ENCODE data around the gene RAP2C. TPM values are rescaled to one million over a fixed set of nuclear protein-coding genes. Genes with fewer than 3 reads are reported as not detected.

RAP2C gene
- total RNA-seq, 2 donors from 2014 or later: 18.6 to 27.3 TPM

DNA sequence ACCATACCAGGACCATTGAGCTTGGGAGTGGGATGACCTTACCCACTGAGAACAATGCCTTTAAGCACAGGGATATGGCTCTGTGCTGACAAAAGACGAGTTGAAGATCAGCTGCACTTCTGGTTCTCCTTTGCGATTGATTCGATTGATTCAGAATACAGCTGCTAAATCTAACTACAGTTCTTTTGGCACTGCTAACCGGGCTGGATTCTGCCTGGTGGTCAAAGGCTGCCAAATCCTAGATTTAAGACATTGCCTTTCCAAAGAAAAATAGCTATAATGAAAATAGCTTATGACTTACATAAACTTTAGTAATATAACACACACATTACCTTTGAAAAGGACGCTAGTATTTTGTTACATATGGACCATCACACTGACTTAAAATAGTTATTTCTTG, 18.3 kb downstream of the RAP2C start:
- TF ChIP-seq, protein P1, sequence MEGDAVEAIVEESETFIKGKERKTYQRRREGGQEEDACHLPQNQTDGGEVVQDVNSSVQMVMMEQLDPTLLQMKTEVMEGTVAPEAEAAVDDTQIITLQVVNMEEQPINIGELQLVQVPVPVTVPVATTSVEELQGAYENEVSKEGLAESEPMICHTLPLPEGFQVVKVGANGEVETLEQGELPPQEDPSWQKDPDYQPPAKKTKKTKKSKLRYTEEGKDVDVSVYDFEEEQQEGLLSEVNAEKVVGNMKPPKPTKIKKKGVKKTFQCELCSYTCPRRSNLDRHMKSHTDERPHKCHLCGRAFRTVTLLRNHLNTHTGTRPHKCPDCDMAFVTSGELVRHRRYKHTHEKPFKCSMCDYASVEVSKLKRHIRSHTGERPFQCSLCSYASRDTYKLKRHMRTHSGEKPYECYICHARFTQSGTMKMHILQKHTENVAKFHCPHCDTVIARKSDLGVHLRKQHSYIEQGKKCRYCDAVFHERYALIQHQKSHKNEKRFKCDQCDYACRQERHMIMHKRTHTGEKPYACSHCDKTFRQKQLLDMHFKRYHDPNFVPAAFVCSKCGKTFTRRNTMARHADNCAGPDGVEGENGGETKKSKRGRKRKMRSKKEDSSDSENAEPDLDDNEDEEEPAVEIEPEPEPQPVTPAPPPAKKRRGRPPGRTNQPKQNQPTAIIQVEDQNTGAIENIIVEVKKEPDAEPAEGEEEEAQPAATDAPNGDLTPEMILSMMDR (IDR thresholded peaks at IDR 0.05): no peak
- intact Hi-C loops (cut with DNase I): no loop called here
- Histone ChIP-seq H3K9ac (ENCODE audit: low read depth in 2 of 2, low read length in 2 of 2) (no peak overlapping the region), H3K27me3 (no peaks in the 10 kb centered on the region), H3K27ac (no peak overlapping the region), H3K4me1 (no peaks in the 10 kb centered on the region), H3K36me3 (no peaks in the 10 kb centered on the region), H3K4me3 (no peak overlapping the region), H3K9me3 (no peaks in the 10 kb centered on the region)
- no peak for DNase-seq

- Histone ChIP-seq H3K27ac (no peak overlapping the region), H3K4me1 (no peaks in the 10 kb centered on the region), H3K4me3 (no peak overlapping the region), H3K27me3 (no peaks in the 10 kb centered on the region), H3K9ac (ENCODE audit: low read depth in 2 of 2, low read length in 2 of 2) (no peak overlapping the region), H3K9me3 (no peaks in the 10 kb centered on the region), H3K36me3 (no peaks in the 10 kb centered on the region)
- TF ChIP-seq, protein P1 (IDR thresholded peaks at IDR 0.05): no peak
- intact Hi-C loops (cut with DNase I): no loop called here
- DNase-seq: no peak
These were observed 19.3 kb downstream of the RAP2C start for GRCh38 chrX:132199941-132200340.

DNA sequence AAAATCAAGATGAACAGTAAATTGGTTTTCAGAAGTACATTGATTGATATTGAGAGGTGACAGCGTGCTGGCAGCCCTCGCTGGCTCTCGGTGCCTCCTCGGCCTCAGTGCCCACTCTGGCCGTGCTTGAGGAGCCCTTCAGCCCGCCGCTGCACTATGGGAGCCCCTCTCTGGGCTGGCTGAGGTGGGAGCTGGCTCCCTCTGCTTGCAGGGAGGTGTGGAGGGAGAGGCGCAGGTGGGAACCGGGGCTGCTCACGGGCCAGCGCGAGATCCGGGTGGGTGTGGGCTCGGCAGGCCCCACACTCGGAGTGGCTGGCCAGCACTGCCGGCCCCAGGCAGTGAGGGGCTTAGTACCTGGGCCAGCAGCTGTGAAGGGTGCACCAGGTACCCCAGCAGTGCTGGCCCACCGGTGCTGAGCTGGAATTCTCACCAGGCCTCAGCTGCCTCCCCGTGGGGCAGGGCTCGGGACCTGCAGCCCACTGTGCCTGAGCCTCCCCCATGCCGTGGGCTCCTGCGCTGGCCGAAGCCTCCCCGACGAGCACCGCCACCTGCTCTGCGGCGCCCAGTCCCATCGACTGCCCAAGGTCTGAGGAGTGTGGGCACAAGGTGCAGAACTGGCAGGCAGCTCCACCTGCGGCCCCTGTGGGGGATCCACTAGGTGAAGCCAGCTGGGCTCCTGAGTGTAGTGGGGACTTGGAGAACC, 25.2 kb downstream of the RAP2C start:
- TF ChIP-seq, protein P1 (IDR thresholded peaks at IDR 0.05): no peak
- no peaks in the 10 kb centered on the region for H3K4me1 ChIP-seq
- H3K9me3 ChIP-seq: no peaks in the 10 kb centered on the region
- no peaks in the 10 kb centered on the region for H3K36me3 ChIP-seq
- no peak for DNase-seq
- no peak overlapping the region for H3K9ac ChIP-seq (ENCODE audit: low read depth in 2 of 2, low read length in 2 of 2)
- H3K4me3 ChIP-seq: no peak overlapping the region
- H3K27me3 ChIP-seq: no peaks in the 10 kb centered on the region
- intact Hi-C loops (cut with DNase I): no loop called here
- no peak overlapping the region for H3K27ac ChIP-seq

- H3K27me3 ChIP-seq: no peaks in the 10 kb centered on the region
- no peaks in the 10 kb centered on the region for H3K4me1 ChIP-seq
- intact Hi-C loops (cut with DNase I): no loop called here
- H3K27ac ChIP-seq: no peak overlapping the region
- DNase-seq: no peak
- H3K9me3 ChIP-seq: no peaks in the 10 kb centered on the region
- no peaks in the 10 kb centered on the region for H3K36me3 ChIP-seq
- H3K4me3 ChIP-seq: no peak overlapping the region
- TF ChIP-seq, protein P1 (IDR thresholded peaks at IDR 0.05): no peak
- no peak overlapping the region for H3K9ac ChIP-seq (ENCODE audit: low read depth in 2 of 2, low read length in 2 of 2)
These were observed 27.3 kb downstream of the RAP2C start for GRCh38 chrX:132191938-132192337.

- DNase-seq: no peak
- Histone ChIP-seq H3K9me3 (no peaks in the 10 kb centered on the region), H3K27me3 (no peaks in the 10 kb centered on the region), H3K36me3 (no peaks in the 10 kb centered on the region), H3K4me3 (no peak overlapping the region), H3K27ac (no peak overlapping the region), H3K9ac (ENCODE audit: low read depth in 2 of 2, low read length in 2 of 2) (no peak overlapping the region), H3K4me1 (no peaks in the 10 kb centered on the region)
- intact Hi-C loops (cut with DNase I): no loop called here
- TF ChIP-seq, protein P1 (IDR thresholded peaks at IDR 0.05): no peak
These were observed 31.1 kb downstream of the RAP2C start for GRCh38 chrX:132188175-132188574.

Measured in colonic mucosa (tissue), 4 donors.